Trophoblast cell (in vitro differentiated cells and primary cell): Measurements from ENCODE around the gene MFSD6.

Source experiments
- DNase-seq, 2 donors: peaks; one replicate each; pipeline ENCODE4 v3.0.0-alpha.2; 2016
- H2AFZ ChIP-seq: 2 replicates; pipeline ENCODE4 v1.6.1; 2013; ENCODE audit warnings: low read length, moderate library complexity, mild to moderate bottlenecking; ENCODE audit not compliant: insufficient read depth, poor library complexity
- H2AK5ac ChIP-seq: 2 replicates; pipeline ENCODE4 v1.6.1; 2013; ENCODE audit warnings: mild to moderate bottlenecking, low read length
- H2BK120ac ChIP-seq: 2 replicates; pipeline ENCODE4 v1.6.1; 2013; ENCODE audit warnings: low read length, mild to moderate bottlenecking, moderate library complexity; ENCODE audit not compliant: insufficient read depth, poor library complexity
- H2BK12ac ChIP-seq: 2 replicates; pipeline ENCODE4 v1.6.1; 2013; ENCODE audit warnings: mild to moderate bottlenecking, low read length, moderate library complexity
- H2BK5ac ChIP-seq: 2 replicates; pipeline ENCODE4 v1.6.1; 2013; ENCODE audit warnings: low read length, low read depth, moderate library complexity, mild to moderate bottlenecking; ENCODE audit not compliant: poor library complexity
- H3K14ac ChIP-seq: 2 replicates; pipeline ENCODE4 v1.6.1; 2013; ENCODE audit warnings: mild to moderate bottlenecking, low read length
- H3K18ac ChIP-seq: 2 replicates; pipeline ENCODE4 v1.6.1; 2013; ENCODE audit warnings: mild to moderate bottlenecking, low read length
- H3K23ac ChIP-seq: 2 replicates; pipeline ENCODE4 v1.6.1; 2013; ENCODE audit warnings: low read length
- H3K27ac ChIP-seq: 2 replicates; pipeline ENCODE4 v1.5.1; 2013; ENCODE audit warnings: low read depth, mild to moderate bottlenecking, inconsistent platforms, low read length, moderate library complexity
- H3K27me3 ChIP-seq: 2 replicates; pipeline ENCODE4 v1.6.1; 2013; ENCODE audit warnings: inconsistent platforms, mild to moderate bottlenecking, low read length, moderate library complexity; ENCODE audit not compliant: insufficient read depth
- H3K36me3 ChIP-seq, 2 experiments: 1 replicate in 1 of 2; 2 replicates in 1 of 2; pipeline ENCODE4 v1.6.1; 2013; ENCODE audit warnings: low read length in 2 of 2, mild to moderate bottlenecking in 2 of 2, moderate library complexity in 1 of 2; ENCODE audit not compliant: insufficient read depth in 2 of 2, control insufficient read depth in 1 of 2
- H3K4ac ChIP-seq: 2 replicates; pipeline ENCODE4 v1.6.1; 2013; ENCODE audit warnings: low read depth, mild to moderate bottlenecking, low read length, moderate library complexity
- H3K4me1 ChIP-seq, 2 experiments: 1 replicate in 1 of 2; 2 replicates in 1 of 2; pipeline ENCODE4 v1.6.1; 2013; ENCODE audit warnings: low read length in 2 of 2, mild to moderate bottlenecking in 2 of 2, moderate library complexity in 1 of 2; ENCODE audit not compliant: insufficient read depth in 2 of 2, control insufficient read depth in 1 of 2
- H3K4me2 ChIP-seq: 2 replicates; pipeline ENCODE4 v1.6.1; 2013; ENCODE audit warnings: inconsistent platforms, mild to moderate bottlenecking, low read length, moderate library complexity
- H3K4me3 ChIP-seq: 2 replicates; pipeline ENCODE4 v1.5.1; 2013; ENCODE audit warnings: mild to moderate bottlenecking, low read depth, low read length, inconsistent platforms
- H3K79me1 ChIP-seq: one replicate; pipeline ENCODE4 v1.6.1; 2013; ENCODE audit warnings: low read length
- H3K79me2 ChIP-seq: 2 replicates; pipeline ENCODE4 v1.6.1; 2013; ENCODE audit warnings: low read length, mild to moderate bottlenecking; ENCODE audit not compliant: control insufficient read depth, insufficient read depth, poor library complexity
- H3K9ac ChIP-seq: 2 replicates; pipeline ENCODE4 v1.6.1; 2013; ENCODE audit warnings: mild to moderate bottlenecking, low read length
- H3K9me3 ChIP-seq: 2 replicates; pipeline ENCODE4 v1.6.1; 2013; ENCODE audit warnings: low read depth, mild to moderate bottlenecking, control low read depth, inconsistent platforms, low read length; ENCODE audit not compliant: insufficient read depth
- H4K12ac ChIP-seq: 2 replicates; pipeline ENCODE4 v1.6.1; 2013; ENCODE audit warnings: low read depth, mild to moderate bottlenecking, low read length, moderate library complexity
- H4K8ac ChIP-seq: 2 replicates; pipeline ENCODE4 v1.6.1; 2013; ENCODE audit warnings: low read depth, mild to moderate bottlenecking, low read length, moderate library complexity
- H4K91ac ChIP-seq: one replicate; pipeline ENCODE4 v1.6.1; 2013; ENCODE audit warnings: low read depth, mild to moderate bottlenecking, low read length, moderate library complexity
- WGBS: extraction: QIAGEN DNeasy Blood & Tissue Kit; methylation state at CpG from one replicate; pipeline ENCODE4 v1.1.7; 2013; ENCODE audit warnings: missing lambda C conversion rate; ENCODE audit not compliant: insufficient read length, insufficient coverage; ENCODE audit errors: extremely low coverage; 5-methylcytosine and 5-hydroxymethylcytosine counted together

MFSD6 gene

GRCh38 chr2:190457256-190457655 lies 49.1 kb downstream of the MFSD6 start:
- Histone ChIP-seq H3K14ac (no peak overlapping the region), H3K4ac (no peak overlapping the region), H3K18ac (no peak overlapping the region), H3K36me3 (no peaks in the 10 kb centered on the region), H3K4me2 (no peak overlapping the region), H3K79me1 (no peaks in the 10 kb centered on the region), H3K23ac (no peak overlapping the region), H3K9ac (no peak overlapping the region), H2AK5ac (no peak overlapping the region), H3K27ac (no peak overlapping the region), H2BK12ac (no peak overlapping the region), H2AFZ (no peak overlapping the region), H4K91ac (no peak overlapping the region), H2BK120ac (no peak overlapping the region), H3K4me3 (no peak overlapping the region), H3K79me2 (no peaks in the 10 kb centered on the region), H4K8ac (no peak overlapping the region), H3K27me3 (no peaks in the 10 kb centered on the region), H3K4me1 (no peaks in the 10 kb centered on the region), H3K9me3 (no peaks in the 10 kb centered on the region), H4K12ac (no peak overlapping the region), H2BK5ac (no peak overlapping the region)
- DNase-seq, result no peak
- WGBS, result no CpG with 5 or more reads among the region's 2 CpGs

GRCh38 chr2:190458352-190459107 lies 50.4 kb downstream of the MFSD6 start:
- Histone ChIP-seq H3K4me2 (no peak overlapping the region), H2AFZ (no peak overlapping the region), H3K4me1 (no peaks in the 10 kb centered on the region), H4K8ac (no peak overlapping the region), H3K14ac (no peak overlapping the region), H2BK120ac (no peak overlapping the region), H3K9me3 (no peaks in the 10 kb centered on the region), H3K18ac (no peak overlapping the region), H2BK12ac (no peak overlapping the region), H4K12ac (no peak overlapping the region), H3K27ac (no peak overlapping the region), H3K9ac (no peak overlapping the region), H3K36me3 (no peaks in the 10 kb centered on the region), H3K27me3 (no peaks in the 10 kb centered on the region), H3K79me2 (no peaks in the 10 kb centered on the region), H3K4ac (no peak overlapping the region), H2AK5ac (no peak overlapping the region), H4K91ac (no peak overlapping the region), H3K4me3 (no peak overlapping the region), H3K23ac (no peak overlapping the region), H2BK5ac (no peak overlapping the region), H3K79me1 (no peaks in the 10 kb centered on the region)
- no peak for DNase-seq
- WGBS, result no CpG with 5 or more reads among the region's 8 CpGs

- Histone ChIP-seq H2BK5ac (no peak overlapping the region), H3K79me1 (no peaks in the 10 kb centered on the region), H4K12ac (no peak overlapping the region), H3K14ac (no peak overlapping the region), H3K36me3 (no peaks in the 10 kb centered on the region), H2AK5ac (no peak overlapping the region), H4K8ac (no peak overlapping the region), H3K4me3 (no peak overlapping the region), H2BK12ac (no peak overlapping the region), H3K23ac (peak overlapping the region; percentile 98), H4K91ac (no peak overlapping the region), H3K79me2 (no peaks in the 10 kb centered on the region), H2AFZ (no peak overlapping the region), H3K27ac (no peak overlapping the region), H3K18ac (no peak overlapping the region), H3K4me2 (no peak overlapping the region), H2BK120ac (no peak overlapping the region), H3K27me3 (no peaks in the 10 kb centered on the region), H3K4me1 (no peaks in the 10 kb centered on the region), H3K9me3 (no peaks in the 10 kb centered on the region), H3K4ac (no peak overlapping the region), H3K9ac (no peak overlapping the region)
- DNase-seq, result no peak
- no CpG with 5 or more reads among the region's 1 CpG for WGBS
Observed at GRCh38 chr2:190459881-190460280, 51.7 kb downstream of the MFSD6 start.

- H3K9ac ChIP-seq, result no peak overlapping the region
- no peak overlapping the region for H3K4me2 ChIP-seq
- no peak overlapping the region for H2BK5ac ChIP-seq
- H4K12ac ChIP-seq, result no peak overlapping the region
- H2AFZ ChIP-seq, result no peak overlapping the region
- no peak for DNase-seq
- H3K18ac ChIP-seq, result no peak overlapping the region
- no peak overlapping the region for H3K27ac ChIP-seq
- WGBS, result no CpG with 5 or more reads among the region's 5 CpGs
- no peaks in the 10 kb centered on the region for H3K4me1 ChIP-seq
- H2BK12ac ChIP-seq, result no peak overlapping the region
- H4K91ac ChIP-seq, result no peak overlapping the region
- H4K8ac ChIP-seq, result no peak overlapping the region
- no peaks in the 10 kb centered on the region for H3K79me1 ChIP-seq
- H3K27me3 ChIP-seq, result no peaks in the 10 kb centered on the region
- no peak overlapping the region for H2AK5ac ChIP-seq
- H3K4ac ChIP-seq, result no peak overlapping the region
- H3K79me2 ChIP-seq, result no peaks in the 10 kb centered on the region
- no peaks in the 10 kb centered on the region for H3K36me3 ChIP-seq
- no peak overlapping the region for H3K4me3 ChIP-seq
- H3K23ac ChIP-seq, result no peak overlapping the region
- no peaks in the 10 kb centered on the region for H3K9me3 ChIP-seq
- no peak overlapping the region for H3K14ac ChIP-seq
- no peak overlapping the region for H2BK120ac ChIP-seq
Observed at GRCh38 chr2:190460487-190460886, 52.3 kb downstream of the MFSD6 start.
